ENCODE measurements around the gene ARAP1.

ARAP1 gene

DNA sequence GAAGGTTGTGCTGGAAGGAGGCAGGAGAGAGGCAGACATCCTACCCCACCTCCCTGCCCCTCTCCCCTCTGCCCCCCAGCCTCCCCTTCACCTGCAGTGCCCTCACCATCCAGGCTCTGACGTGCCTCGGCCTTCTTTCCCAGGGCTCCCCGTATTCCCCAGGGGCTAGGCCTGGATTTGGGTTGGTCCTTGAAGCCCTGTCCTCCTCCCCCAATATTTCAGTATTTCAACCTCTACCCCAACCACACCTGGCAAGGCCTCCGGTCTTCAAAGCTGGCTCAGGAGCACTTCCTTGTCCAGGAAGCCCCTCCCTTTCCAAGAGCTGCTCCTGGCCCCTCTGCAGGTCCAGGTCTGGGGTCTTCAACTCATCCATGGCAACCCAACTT lies 69.4 kb downstream of the ARAP1 start:
- no peak for TF ChIP-seq GATA3 (IDR thresholded peaks at IDR 0.05; ENCODE audit: low read depth, low read length)
- no peak for TF ChIP-seq GATA2 (IDR thresholded peaks at IDR 0.05; ENCODE audit: low read depth, low read length)

DNA sequence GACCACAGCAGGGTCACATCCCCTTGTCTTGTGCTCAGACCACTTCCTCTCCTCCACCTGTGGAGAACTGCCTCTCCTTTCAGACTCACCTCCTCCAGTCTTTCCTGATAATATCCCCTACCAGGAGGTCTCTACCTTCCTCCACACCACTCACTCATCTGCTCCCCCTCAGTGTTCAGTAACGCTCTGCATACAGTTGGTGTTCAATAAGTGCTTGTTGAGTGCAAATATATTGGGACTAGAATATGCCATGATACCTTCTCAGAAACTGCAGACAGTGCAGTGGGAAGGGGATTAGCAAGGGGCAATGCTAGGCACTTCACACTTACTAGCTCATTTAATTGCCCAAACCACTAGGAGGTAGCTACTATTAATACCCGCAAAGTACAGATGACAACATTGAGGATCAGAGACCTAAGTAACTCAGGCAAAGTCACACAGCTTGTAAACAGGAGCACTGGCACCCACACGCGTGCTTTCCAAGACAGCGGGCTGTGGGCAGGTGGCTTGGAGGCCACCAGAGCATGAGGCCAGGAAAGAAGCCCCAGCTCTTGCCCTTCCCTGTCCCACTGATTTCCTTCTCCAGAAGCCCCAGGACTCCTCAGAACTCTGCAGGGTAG lies 69.9 kb downstream of the ARAP1 start:
- TF ChIP-seq GATA3 (IDR thresholded peaks at IDR 0.05; ENCODE audit: low read depth, low read length): no peak
- TF ChIP-seq GATA2 (IDR thresholded peaks at IDR 0.05; ENCODE audit: low read depth, low read length): no peak

- TF ChIP-seq GATA3 (IDR thresholded peaks at IDR 0.05; ENCODE audit: low read depth, low read length): no peak
- no peak for TF ChIP-seq GATA2 (IDR thresholded peaks at IDR 0.05; ENCODE audit: low read depth, low read length)
Observed at GRCh38 chr11:72681226-72682153, 70.7 kb downstream of the ARAP1 start.

- TF ChIP-seq GATA2 (IDR thresholded peaks at IDR 0.05; ENCODE audit: low read depth, low read length) (no peak), GATA3 (IDR thresholded peaks at IDR 0.05; ENCODE audit: low read depth, low read length) (no peak)
Observed at GRCh38 chr11:72680624-72681158, 71.5 kb downstream of the ARAP1 start.

GRCh38 chr11:72679869-72680268 lies 72.3 kb downstream of the ARAP1 start:
- no peak for TF ChIP-seq GATA2 (IDR thresholded peaks at IDR 0.05; ENCODE audit: low read depth, low read length)

GRCh38 chr11:72678524-72678923 lies 73.7 kb downstream of the ARAP1 start:
- TF ChIP-seq GATA2 (IDR thresholded peaks at IDR 0.05; ENCODE audit: low read depth, low read length) (no peak), GATA3 (IDR thresholded peaks at IDR 0.05; ENCODE audit: low read depth, low read length) (no peak)

- TF ChIP-seq GATA2 (IDR thresholded peaks at IDR 0.05; ENCODE audit: low read depth, low read length) (no peak), GATA3 (IDR thresholded peaks at IDR 0.05; ENCODE audit: low read depth, low read length) (no peak)
Observed at GRCh38 chr11:72676861-72677341, 75.3 kb downstream of the ARAP1 start.

GRCh38 chr11:72675221-72675620 lies 77.0 kb downstream of the ARAP1 start:
- TF ChIP-seq GATA2 (IDR thresholded peaks at IDR 0.05; ENCODE audit: low read depth, low read length) (no peak), GATA3 (IDR thresholded peaks at IDR 0.05; ENCODE audit: low read depth, low read length) (no peak)

DNA sequence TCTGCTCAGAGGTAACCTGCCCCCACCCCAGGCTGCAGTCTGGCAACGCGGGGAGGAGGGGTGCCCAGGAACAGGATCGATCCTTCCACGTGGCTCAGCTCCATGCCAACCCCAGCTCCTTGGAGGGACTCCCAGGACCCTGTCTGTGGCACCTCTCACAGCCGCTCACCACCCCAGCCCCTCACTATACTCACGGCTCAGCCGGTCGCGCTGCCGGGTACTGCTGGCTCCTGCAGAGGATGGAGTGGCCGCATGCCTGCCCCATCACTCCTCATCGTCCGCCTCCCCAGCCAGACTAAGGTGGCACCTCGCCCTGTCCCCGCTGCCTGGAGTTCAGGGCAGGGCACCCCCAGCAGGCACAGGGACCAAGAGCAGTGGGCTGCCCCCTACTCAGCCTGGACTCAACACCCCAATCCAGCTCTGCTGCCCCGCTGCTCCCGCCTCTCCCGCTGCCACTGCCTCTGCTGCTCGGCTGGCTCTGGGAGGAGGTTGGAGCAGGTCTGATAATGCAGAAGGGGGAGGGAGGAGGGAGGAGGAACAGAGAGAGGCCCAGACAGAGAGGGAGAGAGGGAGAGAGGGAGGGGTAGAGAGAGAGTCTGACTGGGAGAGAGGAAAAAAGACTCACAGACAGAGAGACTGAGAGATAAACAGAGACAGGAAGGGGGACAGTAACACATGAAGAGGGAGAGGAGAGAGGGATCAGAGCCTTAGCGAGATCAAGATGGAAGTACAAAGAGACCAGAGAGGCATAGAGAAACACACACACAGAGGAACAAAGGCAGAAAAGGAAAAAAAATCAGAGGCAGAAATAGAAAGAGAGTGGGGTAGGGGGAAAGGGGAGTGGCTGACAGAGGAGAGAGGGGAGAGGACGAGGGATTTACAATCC lies 78.0 kb downstream of the ARAP1 start, which contains the start of gene PDE2A:
PDE2A (minus strand) TSS at position 480 of the 886 bp plus-strand sequence; CDS start at position 265, 215 bp downstream.
- TF ChIP-seq GATA3 (IDR thresholded peaks at IDR 0.05; ENCODE audit: low read depth, low read length) (no peak), GATA2 (IDR thresholded peaks at IDR 0.05; ENCODE audit: low read depth, low read length) (no peak)

GRCh38 chr11:72673284-72673942 lies 78.8 kb downstream of the ARAP1 start:
- TF ChIP-seq GATA3 (IDR thresholded peaks at IDR 0.05; ENCODE audit: low read depth, low read length) (no peak), GATA2 (IDR thresholded peaks at IDR 0.05; ENCODE audit: low read depth, low read length) (no peak)

- TF ChIP-seq GATA3 (IDR thresholded peaks at IDR 0.05; ENCODE audit: low read depth, low read length): no peak
- TF ChIP-seq GATA2 (IDR thresholded peaks at IDR 0.05; ENCODE audit: low read depth, low read length): no peak
Observed at GRCh38 chr11:72672597-72673238, 79.5 kb downstream of the ARAP1 start.

DNA sequence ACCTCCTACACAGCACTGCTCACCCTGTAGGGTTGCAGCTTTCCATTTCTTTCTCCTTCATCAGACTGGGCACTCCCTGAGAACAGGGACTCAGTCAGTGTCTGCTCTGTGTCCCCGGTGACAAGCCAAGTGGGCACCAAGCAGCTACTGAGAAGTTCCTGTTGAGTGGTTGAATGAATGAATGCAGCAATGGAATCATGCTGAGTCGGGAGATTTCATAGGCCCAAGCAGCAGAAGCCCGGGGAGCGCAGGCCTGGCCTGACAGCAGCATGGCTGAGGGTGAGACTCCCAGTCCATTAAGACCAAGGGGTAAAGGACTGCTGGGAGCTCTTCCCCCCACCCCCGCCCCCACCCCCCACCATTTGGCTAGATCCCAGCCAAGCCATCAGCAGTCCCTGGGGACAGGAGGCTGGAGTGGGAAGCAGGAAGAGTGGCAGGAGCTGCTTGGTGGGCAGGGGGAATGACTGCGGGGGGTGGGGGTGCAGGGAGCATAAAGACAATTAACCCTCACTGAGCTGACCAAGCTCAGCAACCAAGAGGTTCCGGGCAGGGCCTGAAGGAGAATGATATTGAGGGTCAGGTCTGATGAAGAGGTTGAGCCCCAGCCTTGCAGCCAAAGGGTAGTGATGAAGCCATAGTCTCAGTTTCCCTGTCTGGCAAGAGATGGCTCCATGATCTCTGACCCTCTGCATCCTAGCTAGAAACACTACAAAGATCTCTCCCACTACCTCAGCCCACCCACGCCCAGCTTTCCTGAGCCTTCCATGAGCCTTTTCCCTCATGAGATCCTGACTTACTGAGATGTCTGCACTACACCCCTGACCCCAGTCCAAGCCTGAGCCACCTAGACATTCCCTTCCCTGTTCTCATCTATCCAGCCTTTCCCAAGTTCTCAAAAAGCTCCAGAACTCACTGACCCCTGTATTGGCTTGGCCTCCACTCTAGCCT lies 80.8 kb downstream of the ARAP1 start:
- TF ChIP-seq GATA3 (IDR thresholded peaks at IDR 0.05; ENCODE audit: low read depth, low read length) (no peak), GATA2 (IDR thresholded peaks at IDR 0.05; ENCODE audit: low read depth, low read length) (no peak)

All from SH-SY5Y (cell line).